MCF 10A (cell line): ENCODE results near the gene ZNF507. TPM values are rescaled to one million over a fixed set of nuclear protein-coding genes. Genes with fewer than 3 reads are reported as not detected.

Experiments
- BruUV-seq: library from RNA; stranded (reverse); fragments of 400-500 nt; replicated peaks from 2 replicates; lab custom pipeline; 2021; lab: Mats Ljungman, UMichigan
- CTCF ChIA-PET: fragments of 300-600 bp; sonication (Branson Sonifier 250); formaldehyde crosslinking; extraction: SDS; loops from one replicate; lab custom pipeline; 2021; ENCODE audit warnings: antibody characterized with exemption, inconsistent platforms; lab: Yijun Ruan, JAX
- POLR2A ChIA-PET: fragments of 300-600, 350-650 bp; sonication (Branson Sonifier 250); formaldehyde crosslinking; extraction: SDS; loops from one replicate; lab custom pipeline; 2020; ENCODE audit warnings: antibody characterized with exemption, inconsistent platforms; lab: Yijun Ruan, JAX
- DNase-seq: peaks from one replicate; pipeline ENCODE4 v3.0.0-alpha.2; 2018; ENCODE audit not compliant: unreplicated experiment
- H3K27ac Mint-ChIP-seq: one replicate; pipeline ENCODE4 v1.8.0; 2022; ENCODE audit warnings: mild to moderate bottlenecking, low read depth, mixed read lengths; ENCODE audit not compliant: unreplicated experiment
- H3K27me3 Mint-ChIP-seq: one replicate; pipeline ENCODE4 v1.8.0; 2022; ENCODE audit warnings: mixed read lengths; ENCODE audit not compliant: insufficient read depth, unreplicated experiment
- H3K36me3 Mint-ChIP-seq: one replicate; pipeline ENCODE4 v1.8.0; 2022; ENCODE audit warnings: mild to moderate bottlenecking, moderate library complexity, mixed read lengths; ENCODE audit not compliant: insufficient read depth, unreplicated experiment
- H3K4me1 Mint-ChIP-seq: one replicate; pipeline ENCODE4 v1.8.0; 2022; ENCODE audit warnings: mixed read lengths; ENCODE audit not compliant: insufficient read depth, unreplicated experiment
- H3K4me3 Mint-ChIP-seq: one replicate; pipeline ENCODE4 v1.8.0; 2022; ENCODE audit warnings: mild to moderate bottlenecking, moderate library complexity, mixed read lengths; ENCODE audit not compliant: unreplicated experiment
- H3K9me3 Mint-ChIP-seq: one replicate; pipeline ENCODE4 v1.8.0; 2022; ENCODE audit warnings: mixed read lengths; ENCODE audit not compliant: unreplicated experiment
- intact Hi-C: fragments of 100-400 bp; cut with micrococcal nuclease; formaldehyde crosslinking; loops from 2 replicates; pipeline ENCODE4 v1.14.1; 2022
- total RNA-seq: library from RNA; stranded (reverse); gene quantifications from 2 replicates; pipeline ENCODE4 v1.2.3, GENCODE V29; 2022
- TF ChIP-seq, protein P1 (sequence below): fragments of 200-600 bp; IDR thresholded peaks from one replicate; pipeline ENCODE4 v1.8.0; 2022; ENCODE audit warnings: antibody characterized with exemption, mild to moderate bottlenecking; ENCODE audit not compliant: unreplicated experiment

The ZNF507 gene
- total RNA-seq, 1 experiment from 2014 or later, result 22.8 TPM

DNA sequence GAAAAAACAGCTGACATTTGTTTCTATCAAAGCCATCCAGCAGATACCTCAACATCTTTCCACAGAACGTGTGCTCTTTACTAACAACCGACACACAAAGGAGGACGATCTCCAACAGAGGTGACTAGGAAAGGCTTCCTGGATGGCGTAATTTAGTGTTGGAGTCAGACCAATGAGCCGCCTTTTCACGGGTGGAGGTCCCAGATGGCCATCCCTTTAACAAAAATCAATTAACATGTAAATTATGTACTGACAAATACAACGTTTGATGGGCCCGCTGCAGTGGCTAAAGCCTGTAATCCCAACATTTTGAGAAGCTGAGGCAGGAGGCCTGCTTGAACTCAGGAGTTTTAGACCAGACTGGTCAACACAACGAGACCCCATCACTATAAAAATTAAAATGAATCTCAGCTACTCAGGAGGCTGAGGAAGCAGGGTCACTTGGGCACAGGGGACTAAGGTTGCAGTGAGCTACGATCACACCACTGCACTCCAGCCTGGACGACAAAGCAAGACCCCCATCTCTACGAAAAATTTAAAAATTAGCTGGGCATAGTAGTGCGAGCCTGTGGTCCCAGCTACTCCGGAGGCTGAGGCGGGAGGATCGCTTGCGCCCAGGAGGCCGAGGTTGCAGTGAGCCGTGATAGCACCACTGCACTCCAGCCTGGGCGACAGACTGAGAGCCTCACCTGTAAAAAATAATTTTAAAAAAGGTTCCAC is 59.0 kb downstream of the ZNF507 start:
- H3K4me1 Mint-ChIP-seq, result peaks cover 20% of the 10 kb centered on the region
- POLR2A ChIA-PET, result interaction anchor here (1.0 to 3.8 kb wide), 4 partner anchors 16 to 177 kb away, joined by 4 to 40 read pairs (median 34); partner anchors contain the start of genes PDCD5 and ZNF507
- H3K4me3 Mint-ChIP-seq, result peak overlapping the region; percentile 79
- TF ChIP-seq, protein P1, sequence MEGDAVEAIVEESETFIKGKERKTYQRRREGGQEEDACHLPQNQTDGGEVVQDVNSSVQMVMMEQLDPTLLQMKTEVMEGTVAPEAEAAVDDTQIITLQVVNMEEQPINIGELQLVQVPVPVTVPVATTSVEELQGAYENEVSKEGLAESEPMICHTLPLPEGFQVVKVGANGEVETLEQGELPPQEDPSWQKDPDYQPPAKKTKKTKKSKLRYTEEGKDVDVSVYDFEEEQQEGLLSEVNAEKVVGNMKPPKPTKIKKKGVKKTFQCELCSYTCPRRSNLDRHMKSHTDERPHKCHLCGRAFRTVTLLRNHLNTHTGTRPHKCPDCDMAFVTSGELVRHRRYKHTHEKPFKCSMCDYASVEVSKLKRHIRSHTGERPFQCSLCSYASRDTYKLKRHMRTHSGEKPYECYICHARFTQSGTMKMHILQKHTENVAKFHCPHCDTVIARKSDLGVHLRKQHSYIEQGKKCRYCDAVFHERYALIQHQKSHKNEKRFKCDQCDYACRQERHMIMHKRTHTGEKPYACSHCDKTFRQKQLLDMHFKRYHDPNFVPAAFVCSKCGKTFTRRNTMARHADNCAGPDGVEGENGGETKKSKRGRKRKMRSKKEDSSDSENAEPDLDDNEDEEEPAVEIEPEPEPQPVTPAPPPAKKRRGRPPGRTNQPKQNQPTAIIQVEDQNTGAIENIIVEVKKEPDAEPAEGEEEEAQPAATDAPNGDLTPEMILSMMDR, result no peak
- no peaks in the 10 kb centered on the region for H3K27me3 Mint-ChIP-seq
- H3K27ac Mint-ChIP-seq, result peak overlapping the region; percentile 93
- H3K9me3 Mint-ChIP-seq, result no peaks in the 10 kb centered on the region
- intact Hi-C loops, result no loop called here
- BruUV-seq, result no TSS peak
- CTCF ChIA-PET, result interaction anchor here (0.6 to 2.1 kb wide), 6 partner anchors 46 to 1740 kb away, joined by 3 to 8 read pairs (median 4); no protein-coding TSS in a partner anchor
- peak; percentile 33 for DNase-seq
- peaks cover 4% of the 10 kb centered on the region for H3K36me3 Mint-ChIP-seq

GRCh38 chr19:32404933-32405430 is 59.6 kb downstream of the ZNF507 start:
- no peaks in the 10 kb centered on the region for H3K9me3 Mint-ChIP-seq
- intact Hi-C loops, result loop anchor here (1.0 kb wide), 1 partner anchor 31 kb away; no protein-coding TSS in a partner anchor
- peak overlapping the region; percentile 79 for H3K4me3 Mint-ChIP-seq
- CTCF ChIA-PET, result interaction anchor here (0.7 to 2.1 kb wide), 2 partner anchors 65 to 82 kb away, joined by 3 to 8 read pairs; no protein-coding TSS in a partner anchor
- no peaks in the 10 kb centered on the region for H3K27me3 Mint-ChIP-seq
- DNase-seq, result peak; percentile 36
- H3K27ac Mint-ChIP-seq, result peak overlapping the region; percentile 93
- peaks cover 10% of the 10 kb centered on the region for H3K36me3 Mint-ChIP-seq
- POLR2A ChIA-PET, result interaction anchor here (0.7 to 3.8 kb wide), 17 partner anchors 10 to 287 kb away, joined by 3 to 40 read pairs (median 3); partner anchors contain the start of genes NUDT19, PDCD5 and ZNF507
- peaks cover 20% of the 10 kb centered on the region for H3K4me1 Mint-ChIP-seq
- TSS peak; percentile 79 for BruUV-seq
- TF ChIP-seq, protein P1, result no peak

GRCh38 chr19:32405431-32406160 is 60.2 kb downstream of the ZNF507 start, which contains the start of gene DPY19L3:
Gene DPY19L3, plus strand, starts transcription at chr19:32405770. Its CDS starts 2,484 bp downstream, at chr19:32408254.
- Mint-ChIP-seq H3K36me3 (peaks cover 16% of the 10 kb centered on the region), H3K4me1 (peaks cover 20% of the 10 kb centered on the region), H3K27ac (peak within 1 kb of the TSS; percentile 93), H3K9me3 (no peaks in the 10 kb centered on the region), H3K27me3 (no peaks in the 10 kb centered on the region), H3K4me3 (peak within 1 kb of the TSS; percentile 79)
- TF ChIP-seq, protein P1, result no peak
- CTCF ChIA-PET, result interaction anchor here (2.1 kb wide), 1 partner anchor 65 kb away, joined by 8 read pairs; no protein-coding TSS in a partner anchor
- POLR2A ChIA-PET, result interaction anchor here (0.5 to 3.8 kb wide), 19 partner anchors 9 to 1171 kb away, joined by 3 to 40 read pairs (median 3); partner anchors contain the start of genes NUDT19, PDCD5 and ZNF507
- intact Hi-C loops, result loop anchor here (1.0 kb wide), 1 partner anchor 31 kb away; no protein-coding TSS in a partner anchor
- no TSS peak for BruUV-seq
- peak; percentile 92 for DNase-seq
